ENCODE measurements around the gene FGF14.

The FGF14 gene

DNA sequence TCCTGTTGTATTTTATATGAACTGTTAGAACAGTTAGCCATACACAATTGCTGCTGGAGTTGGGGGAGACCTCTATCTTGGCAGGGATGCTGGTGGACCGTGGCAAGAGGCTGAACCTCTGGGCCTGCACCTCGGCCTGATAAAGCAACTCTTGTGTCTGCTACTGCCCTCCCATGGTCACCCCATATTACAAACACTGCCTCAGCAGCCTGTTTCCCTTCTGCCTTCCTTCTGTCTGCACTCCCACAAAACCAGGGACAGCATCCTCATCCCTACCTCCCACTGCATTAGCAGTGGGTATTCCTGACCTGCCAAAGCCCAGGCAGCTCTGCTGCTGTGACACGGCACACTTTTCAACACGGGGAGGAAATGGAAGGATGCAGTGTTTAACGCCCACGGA is 456.4 kb downstream of the FGF14 start:
- DNase-seq (ENCODE audit: low read depth): no peak
- no peak overlapping the region for H3K4me3 ChIP-seq (replicated peaks; ENCODE audit: low read depth, low read length)
- TF ChIP-seq, protein P1, sequence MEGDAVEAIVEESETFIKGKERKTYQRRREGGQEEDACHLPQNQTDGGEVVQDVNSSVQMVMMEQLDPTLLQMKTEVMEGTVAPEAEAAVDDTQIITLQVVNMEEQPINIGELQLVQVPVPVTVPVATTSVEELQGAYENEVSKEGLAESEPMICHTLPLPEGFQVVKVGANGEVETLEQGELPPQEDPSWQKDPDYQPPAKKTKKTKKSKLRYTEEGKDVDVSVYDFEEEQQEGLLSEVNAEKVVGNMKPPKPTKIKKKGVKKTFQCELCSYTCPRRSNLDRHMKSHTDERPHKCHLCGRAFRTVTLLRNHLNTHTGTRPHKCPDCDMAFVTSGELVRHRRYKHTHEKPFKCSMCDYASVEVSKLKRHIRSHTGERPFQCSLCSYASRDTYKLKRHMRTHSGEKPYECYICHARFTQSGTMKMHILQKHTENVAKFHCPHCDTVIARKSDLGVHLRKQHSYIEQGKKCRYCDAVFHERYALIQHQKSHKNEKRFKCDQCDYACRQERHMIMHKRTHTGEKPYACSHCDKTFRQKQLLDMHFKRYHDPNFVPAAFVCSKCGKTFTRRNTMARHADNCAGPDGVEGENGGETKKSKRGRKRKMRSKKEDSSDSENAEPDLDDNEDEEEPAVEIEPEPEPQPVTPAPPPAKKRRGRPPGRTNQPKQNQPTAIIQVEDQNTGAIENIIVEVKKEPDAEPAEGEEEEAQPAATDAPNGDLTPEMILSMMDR (IDR thresholded peaks at IDR 0.05; ENCODE audit: low read length, missing control alignments): no peak

DNA sequence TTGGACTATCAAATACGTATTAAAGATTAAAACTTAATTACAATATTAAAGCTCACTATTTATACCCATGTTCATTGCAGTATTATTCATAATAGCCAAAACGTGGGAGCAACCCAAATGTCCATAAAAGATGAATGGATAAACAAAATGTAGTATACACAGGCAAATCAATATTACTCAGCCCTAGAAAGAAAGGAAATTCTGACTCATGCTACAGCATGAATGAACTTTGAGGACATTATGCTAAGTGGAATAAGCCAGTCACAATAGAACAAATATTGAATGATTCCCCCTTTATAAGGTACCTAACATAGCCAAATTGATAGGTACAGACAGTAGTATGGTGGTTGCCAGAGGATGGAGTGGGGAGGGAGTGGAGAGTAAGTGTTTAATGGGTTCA is 457.3 kb downstream of the FGF14 start:
- DNase-seq (ENCODE audit: low read depth): no peak
- TF ChIP-seq, protein P1 (IDR thresholded peaks at IDR 0.05; ENCODE audit: low read length, missing control alignments): no peak
- H3K4me3 ChIP-seq (replicated peaks; ENCODE audit: low read depth, low read length): no peak overlapping the region

DNA sequence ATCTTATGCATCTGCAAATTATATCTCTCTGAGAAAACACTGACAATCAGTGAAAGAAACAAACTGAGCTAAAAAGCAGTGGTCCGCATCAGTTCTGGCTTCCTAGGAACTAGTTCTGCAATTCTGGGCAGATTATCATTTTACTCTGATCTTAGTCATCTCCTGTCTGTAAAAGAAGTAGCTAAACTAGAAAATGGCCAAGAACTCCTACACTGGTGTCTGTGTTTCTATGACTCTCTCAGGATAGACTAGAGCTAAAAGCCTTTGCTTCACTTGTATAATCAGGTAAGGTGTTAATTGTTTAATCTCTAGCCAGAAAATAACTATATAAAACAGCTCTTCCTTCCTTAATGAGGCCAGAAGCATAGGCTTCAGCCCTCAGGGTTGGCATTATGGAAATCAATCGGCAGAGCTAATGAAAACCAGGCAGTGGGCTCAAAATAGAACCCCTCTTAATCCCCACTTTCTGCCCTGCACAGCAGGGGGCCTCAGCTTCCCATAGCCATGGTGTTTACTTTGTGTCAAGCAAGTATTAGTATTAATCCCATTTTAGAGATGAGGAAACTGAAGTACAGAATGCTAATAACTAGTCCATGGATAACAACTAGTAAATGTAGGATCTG is 459.2 kb downstream of the FGF14 start:
- no peak for DNase-seq (ENCODE audit: low read depth)
- TF ChIP-seq, protein P1 (IDR thresholded peaks at IDR 0.05; ENCODE audit: low read length, missing control alignments): no peak

DNA sequence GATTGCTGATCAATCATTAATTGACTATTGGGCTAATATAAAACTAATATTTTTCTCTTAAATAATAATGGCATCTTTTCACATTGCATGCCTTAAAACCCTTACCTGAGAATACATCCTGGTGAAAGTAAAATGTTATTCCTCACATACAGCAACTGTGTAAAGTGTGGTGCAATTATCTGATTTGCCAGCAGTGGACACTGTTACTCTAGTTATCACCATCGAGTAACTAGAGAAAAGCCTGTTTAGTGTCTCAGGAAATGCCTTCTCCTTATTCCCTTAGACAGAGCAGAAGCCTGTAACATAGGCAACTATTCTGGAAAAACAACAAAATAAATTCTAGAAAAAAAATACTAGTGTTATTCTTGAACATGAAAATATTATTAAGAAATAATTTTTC is 459.8 kb downstream of the FGF14 start:
- no peak overlapping the region for H3K4me3 ChIP-seq (replicated peaks; ENCODE audit: low read depth, low read length)
- TF ChIP-seq, protein P1 (IDR thresholded peaks at IDR 0.05; ENCODE audit: low read length, missing control alignments): peak; percentile 23
- DNase-seq (ENCODE audit: low read depth): peak; percentile 16

More for the DNA sequence above, 459.2 kb downstream of the FGF14 start:
- no peak overlapping the region for H3K4me3 ChIP-seq (replicated peaks; ENCODE audit: low read depth, low read length)

DNA sequence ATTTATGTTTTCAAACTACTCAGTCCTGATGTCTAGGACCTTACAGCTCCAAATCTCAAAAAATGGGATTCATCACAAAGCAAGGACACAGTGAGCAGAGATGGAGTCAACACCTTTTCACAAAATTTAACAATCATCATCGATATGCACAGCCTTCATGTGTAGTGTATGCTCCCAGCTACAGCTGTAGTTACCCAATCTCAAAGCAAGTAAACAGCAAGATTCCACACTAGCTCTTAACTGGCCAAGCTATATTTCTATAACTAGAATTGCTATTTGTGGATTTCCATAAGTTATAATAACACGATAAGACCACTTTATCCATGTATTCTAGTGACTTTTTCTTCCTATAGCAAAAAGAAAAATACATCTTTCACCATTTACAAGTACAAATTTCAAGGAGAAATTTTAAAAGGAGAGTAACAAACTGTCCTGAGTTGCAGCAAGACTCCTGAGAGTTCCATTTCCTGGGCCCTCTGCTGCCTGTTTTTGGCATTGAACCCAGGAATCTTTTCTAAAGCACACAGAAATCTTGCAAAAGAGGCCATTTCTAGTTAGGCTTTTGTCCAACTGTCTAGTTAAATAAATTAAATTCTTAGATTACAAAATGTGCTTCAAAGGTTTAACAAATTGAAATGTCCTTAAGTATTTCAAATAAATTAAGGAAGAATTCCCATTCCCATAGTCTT is 460.6 kb downstream of the FGF14 start:
- peak; percentile 3 for DNase-seq (ENCODE audit: low read depth)
- TF ChIP-seq, protein P1 (IDR thresholded peaks at IDR 0.05; ENCODE audit: low read length, missing control alignments): no peak
- no peak overlapping the region for H3K4me3 ChIP-seq (replicated peaks; ENCODE audit: low read depth, low read length)

DNA sequence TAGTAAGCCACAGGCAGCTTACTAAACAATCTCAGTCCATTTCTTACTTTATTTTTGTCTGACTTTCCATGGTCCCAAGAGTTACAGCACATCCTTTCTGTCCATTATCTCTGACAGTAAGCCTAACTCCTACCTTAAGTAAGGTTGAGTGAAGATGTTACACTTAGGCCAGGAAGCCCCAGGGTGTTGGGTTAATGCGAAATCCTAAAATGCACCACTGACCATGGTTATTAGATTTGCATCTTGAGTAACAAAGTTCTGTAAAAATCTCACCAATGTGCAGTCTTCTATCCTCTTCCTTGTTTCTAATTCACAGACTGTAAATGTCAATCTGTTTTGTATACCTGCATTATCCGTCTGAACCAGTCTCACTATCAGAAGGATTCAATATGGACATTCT is 462.5 kb downstream of the FGF14 start:
- DNase-seq (ENCODE audit: low read depth): no peak
- H3K4me3 ChIP-seq (replicated peaks; ENCODE audit: low read depth, low read length): no peak overlapping the region
- TF ChIP-seq, protein P1 (IDR thresholded peaks at IDR 0.05; ENCODE audit: low read length, missing control alignments): no peak

DNA sequence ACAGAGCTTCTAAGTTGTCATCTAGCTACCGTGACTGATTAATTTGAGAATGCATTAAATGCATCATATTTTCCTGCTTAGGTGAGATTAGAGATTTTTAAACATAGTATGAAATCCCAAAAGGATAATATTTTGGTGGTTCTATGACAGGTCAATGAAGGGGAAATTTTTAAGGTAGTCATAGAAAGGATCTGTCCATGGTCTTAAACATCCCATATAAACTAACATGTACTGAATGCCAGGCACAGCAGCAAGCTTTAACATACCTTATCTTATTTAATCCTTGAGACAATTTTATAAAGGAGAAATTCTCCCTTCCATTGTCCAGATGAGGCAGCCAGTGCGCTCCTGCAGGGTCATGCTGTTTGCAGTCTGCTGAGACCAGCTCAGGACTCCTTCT is 466.0 kb downstream of the FGF14 start:
- TF ChIP-seq, protein P1 (IDR thresholded peaks at IDR 0.05; ENCODE audit: low read length, missing control alignments): no peak
- no peak for DNase-seq (ENCODE audit: low read depth)
- no peak overlapping the region for H3K4me3 ChIP-seq (replicated peaks; ENCODE audit: low read depth, low read length)
